GM10266 (cell line): Measurements from ENCODE around the gene TMC7.
"Not testable (repeated sequence)": the region's sequence is repeated elsewhere in the genome, so short reads cannot be mapped to it uniquely, and the experiment has no call there.

Source experiments
- DNase-seq: peaks from one replicate; pipeline ENCODE4 v3.0.0; 2012; ENCODE audit errors: extremely low spot score
- CTCF ChIP-seq: IDR thresholded peaks from 2 replicates; pipeline ENCODE4 v1.5.1; 2012; ENCODE audit warnings: mild to moderate bottlenecking, low read depth; ENCODE audit not compliant: control insufficient read depth, insufficient read depth; ENCODE audit errors: missing control alignments

Gene TMC7

GRCh38 chr16:18965555-18965954 lies 18.2 kb upstream of the TMC7 start:
- DNase-seq = no peak
- TF ChIP-seq CTCF = no peak

GRCh38 chr16:18966791-18967190 lies 16.9 kb upstream of the TMC7 start:
- no peak for DNase-seq
- no peak for TF ChIP-seq CTCF

GRCh38 chr16:18969050-18969854 lies 14.5 kb upstream of the TMC7 start:
- peak; percentile 94 for TF ChIP-seq CTCF
- peak; percentile 82 for DNase-seq

GRCh38 chr16:18969855-18970240 lies 13.9 kb upstream of the TMC7 start:
- no peak for TF ChIP-seq CTCF
- no peak for DNase-seq

- no peak for DNase-seq
- no peak for TF ChIP-seq CTCF
These were observed 8.6 kb upstream of the TMC7 start for GRCh38 chr16:18975109-18975508.

GRCh38 chr16:18979936-18980335 lies 3.8 kb upstream of the TMC7 start:
- no peak for TF ChIP-seq CTCF
- no peak for DNase-seq

GRCh38 chr16:18984435-18985005 lies 786 bp downstream of the TMC7 start:
- DNase-seq = no peak
- TF ChIP-seq CTCF = no peak

GRCh38 chr16:18985256-18985655 lies 1.5 kb downstream of the TMC7 start:
- not testable (repeated sequence) for DNase-seq

GRCh38 chr16:18991731-18992130 lies 8.0 kb downstream of the TMC7 start:
- DNase-seq = not testable (repeated sequence)

- DNase-seq = not testable (repeated sequence)
These were observed 9.8 kb downstream of the TMC7 start for GRCh38 chr16:18993531-18993930.

- not testable (repeated sequence) for DNase-seq
These were observed 10.4 kb downstream of the TMC7 start for GRCh38 chr16:18994181-18994580.
